Measurements from ENCODE around the gene B3GNT3. TPM values are rescaled to one million over a fixed set of nuclear protein-coding genes. Genes with fewer than 3 reads are reported as not detected.

B3GNT3 gene
- total and polyA plus RNA-seq, 9 of the 15 experiments (the other 6 are each of a cell fraction or from before 2014, with no cell fraction given) = 0.06 to 0.11 (median 0.07) TPM; not detected in 6

DNA sequence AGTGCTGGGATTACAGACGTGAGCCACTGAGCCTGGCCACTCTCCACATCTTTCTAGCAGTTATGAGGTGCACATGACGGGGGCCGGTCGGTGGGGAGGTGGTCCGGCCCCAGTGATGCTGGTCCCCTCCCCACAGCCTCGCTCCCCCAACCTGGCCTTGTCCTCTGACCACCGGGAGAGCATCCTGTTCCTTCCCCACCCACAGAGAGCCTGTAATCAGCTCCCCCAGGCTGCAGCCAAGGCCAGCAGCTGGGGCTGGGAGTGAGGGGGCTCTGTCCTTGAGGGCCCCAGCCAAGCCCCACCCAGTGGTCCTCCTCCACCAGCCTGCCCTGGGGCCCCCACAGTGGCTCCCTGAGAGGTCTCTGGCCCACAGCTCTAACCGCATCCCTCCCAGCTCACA is 29.4 kb downstream of the B3GNT3 start:
- in situ Hi-C loops (cut with MboI) = no loop called here
- peaks cover 0 to 33% of the 10 kb centered on the region in 2 experiments; a peak in 3 of 5 replicates for H3K27me3 ChIP-seq (ENCODE audit: control insufficient read depth in 2 of 2, insufficient read depth in 2 of 2, low read length in 2 of 2)
- ATAC-seq = no peak
- no peak overlapping the region for H3K27ac ChIP-seq (ENCODE audit: extremely low read depth, low read depth, low read length)
- no peak for DNase-seq (ENCODE audit: extremely low read depth in 1 of 4, low spot score in 3 of 4)
- H3K9me3 ChIP-seq (replicated peaks; ENCODE audit: control insufficient read depth, insufficient read depth, low read depth, low read length) = no peaks in the 10 kb centered on the region
- H3K4me1 ChIP-seq (replicated peaks in 1 of 2; ENCODE audit: control insufficient read depth in 2 of 2, insufficient read depth in 2 of 2, low read length in 2 of 2) = peaks cover 0 to 12% of the 10 kb centered on the region in 2 experiments; a peak in 1 of 5 replicates
- H3K4me2 ChIP-seq (ENCODE audit: insufficient read depth, low read length) = no peak overlapping the region
- no peaks in the 10 kb centered on the region for H3K79me2 ChIP-seq (ENCODE audit: control insufficient read depth, insufficient read depth, low read length)
- H3K4me3 ChIP-seq = no peak overlapping the region
- no peaks in the 10 kb centered on the region for H3K9me1 ChIP-seq (ENCODE audit: control insufficient read depth, insufficient read depth, low read length)
- FAIRE-seq = no peak
- H4K20me1 ChIP-seq (replicated peaks; ENCODE audit: control insufficient read depth, insufficient read depth, low read length) = no peaks in the 10 kb centered on the region
- H3K36me3 ChIP-seq (ENCODE audit: control insufficient read depth, insufficient read depth, low read length) = no peaks in the 10 kb centered on the region
- ChIA-PET POLR2A (no interaction called here), CTCF (ENCODE audit: low intra/inter-chr PET ratio) (no interaction called here)
- H3K9ac ChIP-seq (ENCODE audit: insufficient read depth in 1 of 2, low read depth in 2 of 2, low read length in 2 of 2) = no peak overlapping the region; a peak in 1 of 4 replicates
- WGBS (ENCODE audit: insufficient coverage, low coverage, missing lambda C conversion rate) = 0% methylated on average over 7 of the region's 8 CpGs
- H2AFZ ChIP-seq (ENCODE audit: low read depth, low read length) = no peak overlapping the region
- intact Hi-C loops (cut with micrococcal nuclease) = no loop called here
- BruUV-seq (replicated peaks) = no TSS peak
- TF ChIP-seq RHOXF2B (CRISPR knock-in tag; conservative IDR thresholded peaks at IDR 0.05) = no peak
- no peak for TF ChIP-seq SIRT6 (IDR thresholded peaks at IDR 0.05; ENCODE audit: low read depth, low read length)
- TF ChIP-seq KLF16 (IDR thresholded peaks at IDR 0.05) = no peak

DNA sequence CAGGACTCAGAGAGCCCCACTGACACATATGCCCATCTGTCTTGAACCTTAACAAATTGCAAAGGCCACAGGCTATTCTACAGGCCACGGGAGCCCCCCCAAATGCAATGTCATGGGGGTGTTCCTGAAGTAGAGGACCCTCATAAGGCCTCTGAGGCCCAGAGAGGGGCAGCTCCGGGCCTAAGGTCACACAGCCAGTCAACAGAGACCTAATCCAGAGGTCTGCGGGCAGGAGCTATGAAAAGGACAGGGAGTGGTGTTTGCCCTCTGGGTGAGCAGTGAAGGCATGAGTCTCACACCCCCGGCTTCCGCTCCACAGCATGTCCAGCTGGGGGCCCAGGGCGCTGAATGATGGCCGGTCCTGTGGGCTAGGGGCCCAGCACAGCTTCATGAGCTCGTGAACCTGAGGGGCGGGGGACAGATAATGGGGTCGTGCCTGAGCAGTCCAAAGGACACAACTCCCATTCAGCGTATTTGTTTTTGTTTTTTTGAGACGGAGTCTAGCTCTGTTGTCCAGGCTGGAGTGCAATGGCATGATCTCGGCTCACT is 31.6 kb downstream of the B3GNT3 start:
- no TSS peak for BruUV-seq (replicated peaks)
- Histone ChIP-seq H3K27ac (ENCODE audit: extremely low read depth, low read depth, low read length) (no peak overlapping the region), H3K9ac (ENCODE audit: insufficient read depth in 1 of 2, low read depth in 2 of 2, low read length in 2 of 2) (peak overlapping the region in 1 of 2 experiments; percentile 45; a peak in 1 of 4 replicates), H3K36me3 (ENCODE audit: control insufficient read depth, insufficient read depth, low read length) (no peaks in the 10 kb centered on the region), H3K4me2 (ENCODE audit: insufficient read depth, low read length) (no peak overlapping the region), H3K9me3 (replicated peaks; ENCODE audit: control insufficient read depth, insufficient read depth, low read depth, low read length) (no peaks in the 10 kb centered on the region), H2AFZ (ENCODE audit: low read depth, low read length) (no peak overlapping the region), H3K79me2 (ENCODE audit: control insufficient read depth, insufficient read depth, low read length) (no peaks in the 10 kb centered on the region), H3K9me1 (ENCODE audit: control insufficient read depth, insufficient read depth, low read length) (no peaks in the 10 kb centered on the region), H3K4me3 (no peak overlapping the region), H3K4me1 (replicated peaks in 1 of 2; ENCODE audit: control insufficient read depth in 2 of 2, insufficient read depth in 2 of 2, low read length in 2 of 2) (peaks cover 4 to 22% of the 10 kb centered on the region in 2 experiments; a peak in 3 of 5 replicates), H4K20me1 (replicated peaks; ENCODE audit: control insufficient read depth, insufficient read depth, low read length) (no peaks in the 10 kb centered on the region; the same call in 1 of the 2 replicates), H3K27me3 (ENCODE audit: control insufficient read depth in 2 of 2, insufficient read depth in 2 of 2, low read length in 2 of 2) (peaks cover 0 to 33% of the 10 kb centered on the region in 2 experiments; a peak in 3 of 5 replicates)
- ATAC-seq (no peak), DNase-seq (ENCODE audit: extremely low read depth in 1 of 4, low spot score in 3 of 4) (no peak), FAIRE-seq (no peak)
- in situ Hi-C loops (cut with MboI) (no loop called here), intact Hi-C loops (cut with micrococcal nuclease) (no loop called here)
- ChIA-PET POLR2A (interaction anchor here (0.6 kb wide), 1 partner anchor 17 kb away, joined by 3 read pairs; no protein-coding TSS in a partner anchor), CTCF (ENCODE audit: low intra/inter-chr PET ratio) (no interaction called here)
- WGBS (ENCODE audit: insufficient coverage, low coverage, missing lambda C conversion rate) = 17% methylated on average over 12 of the region's 13 CpGs
- TF ChIP-seq TAL1 (IDR thresholded peaks at IDR 0.05) (no peak), USF1 (CRISPR knock-in tag; IDR thresholded peaks at IDR 0.05) (no peak), AFF4 (CRISPR knock-in tag; IDR thresholded peaks at IDR 0.05) (no peak)
- TF ChIP-seq, protein P1, sequence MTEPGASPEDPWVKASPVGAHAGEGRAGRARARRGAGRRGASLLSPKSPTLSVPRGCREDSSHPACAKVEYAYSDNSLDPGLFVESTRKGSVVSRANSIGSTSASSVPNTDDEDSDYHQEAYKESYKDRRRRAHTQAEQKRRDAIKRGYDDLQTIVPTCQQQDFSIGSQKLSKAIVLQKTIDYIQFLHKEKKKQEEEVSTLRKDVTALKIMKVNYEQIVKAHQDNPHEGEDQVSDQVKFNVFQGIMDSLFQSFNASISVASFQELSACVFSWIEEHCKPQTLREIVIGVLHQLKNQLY (CRISPR knock-in tag; conservative IDR thresholded peaks at IDR 0.05) = no peak

Data from K562 (cell line).